HepG2 (cell line): Measurements from ENCODE around the gene GLDC. TPM values are rescaled to one million over a fixed set of nuclear protein-coding genes. Genes with fewer than 3 reads are reported as not detected.

Source experiments
- ATF2 ChIP-seq: sonication (generic); formaldehyde crosslinking; IDR thresholded peaks from 2 replicates; pipeline ENCODE4 v1.4.0; 2020; ENCODE audit warnings: missing genetic modification reagents
- CREBL2 ChIP-seq: sonication (generic); formaldehyde crosslinking; IDR thresholded peaks from 2 replicates; pipeline ENCODE4 v1.8.1; 2023; ENCODE audit warnings: missing genetic modification reagents, mild to moderate bottlenecking, borderline replicate concordance
- CSRNP1 ChIP-seq: sonication (generic); formaldehyde crosslinking; IDR thresholded peaks from 2 replicates; pipeline ENCODE4 v1.8.1; 2023; ENCODE audit warnings: mild to moderate bottlenecking, missing genetic modification reagents
- EHMT2 ChIP-seq: fragments of 200-600 bp; sonication (generic); IDR thresholded peaks from 2 replicates; pipeline ENCODE4 v1.7.0; 2017; ENCODE audit warnings: antibody characterized with exemption, low read depth, low read length, borderline replicate concordance
- HNRNPK ChIP-seq: fragments of 200-400 bp; formaldehyde crosslinking; IDR thresholded peaks from 2 replicates; pipeline ENCODE4 v1.6.1; 2018; ENCODE audit warnings: low read length, low read depth, moderate library complexity, mild to moderate bottlenecking; ENCODE audit not compliant: poor library complexity, severe bottlenecking
- HOXD1 ChIP-seq: sonication (generic); formaldehyde crosslinking; IDR thresholded peaks from 2 replicates; pipeline ENCODE4 v1.5.0; 2020; ENCODE audit warnings: missing genetic modification reagents
- LBX2 ChIP-seq: sonication (generic); formaldehyde crosslinking; IDR thresholded peaks from 2 replicates; pipeline ENCODE4 v1.5.0; 2020; ENCODE audit warnings: missing genetic modification reagents, mild to moderate bottlenecking, borderline replicate concordance
- NFE2 ChIP-seq: sonication (generic); formaldehyde crosslinking; IDR thresholded peaks from 2 replicates; pipeline ENCODE4 v1.4.0; 2020; ENCODE audit warnings: missing genetic modification reagents
- PAWR ChIP-seq: sonication (generic); formaldehyde crosslinking; IDR thresholded peaks from 2 replicates; pipeline ENCODE4 v1.4.0; 2020; ENCODE audit warnings: missing genetic modification reagents, mild to moderate bottlenecking, borderline replicate concordance
- PHF5A ChIP-seq: IDR thresholded peaks from one replicate; pipeline ENCODE4 v1.6.1; 2018; ENCODE audit warnings: low read depth, missing genetic modification reagents; ENCODE audit not compliant: unreplicated experiment
- RFX3 ChIP-seq: IDR thresholded peaks from 2 replicates; pipeline ENCODE4 v1.6.1; 2016; ENCODE audit warnings: missing biosample characterization, missing genetic modification reagents
- SMYD3 ChIP-seq: sonication (generic); formaldehyde crosslinking; IDR thresholded peaks from 2 replicates; pipeline ENCODE4 v1.8.1; 2023; ENCODE audit warnings: mild to moderate bottlenecking, missing genetic modification reagents
- SPEN ChIP-seq: sonication (generic); formaldehyde crosslinking; IDR thresholded peaks from 2 replicates; pipeline ENCODE4 v1.5.1; 2020; ENCODE audit warnings: low read depth, mild to moderate bottlenecking, missing genetic modification reagents
- SSRP1 ChIP-seq: IDR thresholded peaks from 2 replicates; pipeline ENCODE4 v1.6.1; 2016; ENCODE audit warnings: control low read depth
- TEF ChIP-seq: sonication (generic); formaldehyde crosslinking; IDR thresholded peaks from 2 replicates; pipeline ENCODE4 v1.5.0; 2020; ENCODE audit warnings: missing genetic modification reagents
- TERF1 ChIP-seq: sonication (generic); formaldehyde crosslinking; IDR thresholded peaks from 2 replicates; pipeline ENCODE4 v1.8.0; 2022; ENCODE audit warnings: mild to moderate bottlenecking, missing genetic modification reagents, moderate library complexity
- ZBTB37 ChIP-seq: sonication (generic); formaldehyde crosslinking; IDR thresholded peaks from 2 replicates; pipeline ENCODE4 v1.4.0; 2020; ENCODE audit warnings: mild to moderate bottlenecking, missing genetic modification reagents
- ZMAT3 ChIP-seq: sonication (generic); formaldehyde crosslinking; conservative IDR thresholded peaks from 2 replicates; pipeline ENCODE4 v1.7.0; 2021; ENCODE audit warnings: missing genetic modification reagents
- ZNF232 ChIP-seq: sonication (generic); formaldehyde crosslinking; IDR thresholded peaks from 2 replicates; pipeline ENCODE4 v1.4.0; 2020; ENCODE audit warnings: missing genetic modification reagents, borderline replicate concordance
- ZNF556 ChIP-seq: sonication (generic); formaldehyde crosslinking; IDR thresholded peaks from 2 replicates; pipeline ENCODE4 v1.4.0; 2020; ENCODE audit warnings: mild to moderate bottlenecking, missing genetic modification reagents, borderline replicate concordance
- ZNF713 ChIP-seq: sonication (generic); formaldehyde crosslinking; IDR thresholded peaks from 2 replicates; pipeline ENCODE4 v1.4.0; 2020; ENCODE audit warnings: mild to moderate bottlenecking, missing genetic modification reagents
- polyA plus RNA-seq, 8 experiments: library from polyadenylated mRNA; depleted of rRNA in 3 of 8; stranded (reverse) in 7 of 8; unstranded in 1 of 8; fragments of >200 nt; fragmentation: Illumina TruSeq in 4 of 8; extraction: Trizol in 4 of 8; gene quantifications; 2 replicates each; pipeline versions ENCODE4 v1.2.1 to v1.2.3, GENCODE V29; 2011 to 2016; ENCODE audit warnings: low read depth in 4 of 8, missing spikeins in 1 of 8, mixed read lengths in 1 of 8; ENCODE audit not compliant: insufficient read depth in 1 of 8
- total RNA-seq, 5 experiments: library from RNA; depleted of rRNA; stranded (reverse); fragments of >200 nt; fragmentation: Illumina TruSeq; extraction: Trizol; gene quantifications; 2 replicates each; pipeline ENCODE4 v1.2.3, GENCODE V29; 2016; ENCODE audit warnings: low read depth in 1 of 5

Gene GLDC
- total and polyA plus RNA-seq, 2 of the 13 experiments (the other 11 are each of a cell fraction or from before 2014, with no cell fraction given): 59.3 to 115 TPM

GRCh38 chr9:6645355-6646292 lies at the start of gene GLDC (continued):
- TF ChIP-seq ATF2 (CRISPR knock-in tag) (0 out of 2 replicates have a peak, but pooled peaks have one; percentile 48), PHF5A (CRISPR knock-in tag) (no peak), NFE2 (no peak), SSRP1 (no peak), HNRNPK (no peak), TEF (CRISPR knock-in tag) (0 out of 2 replicates have a peak, but pooled peaks have one; percentile 23), PAWR (CRISPR knock-in tag) (no peak), LBX2 (CRISPR knock-in tag) (no peak), RFX3 (CRISPR knock-in tag) (no peak), ZNF713 (CRISPR knock-in tag) (no peak), HOXD1 (CRISPR knock-in tag) (peak; percentile 67; the same call in 1 of the 2 replicates), ZMAT3 (CRISPR knock-in tag) (peak; percentile 15), CSRNP1 (no peak), ZNF232 (CRISPR knock-in tag) (no peak; the same call in 1 of the 2 replicates), SMYD3 (CRISPR knock-in tag) (no peak), TERF1 (no peak; the same call in 1 of the 2 replicates), EHMT2 (no peak), ZNF556 (CRISPR knock-in tag) (peak; percentile 75), ZBTB37 (CRISPR knock-in tag) (0 out of 2 replicates have a peak, but pooled peaks have one; percentile 65), CREBL2 (CRISPR knock-in tag) (no peak), SPEN (CRISPR knock-in tag) (peak; percentile 62)
